Motor neuron (in vitro differentiated cells): Measurements from ENCODE around the gene RHOB. TPM values are rescaled to one million over a fixed set of nuclear protein-coding genes. Genes with fewer than 3 reads are reported as not detected.
A peak's percentile ranks its signal among the peaks of the same experiment; 100 is the strongest.

Experiments
- ATAC-seq, 8 experiments: fragments of 200-7000 bp; cut with Tn5 transposase; replicated peaks in 6 of 8; 2 replicates each; pipeline ENCODE4 v1.8.0; 2021; ENCODE audit warnings: mild to moderate bottlenecking in 8 of 8, moderate library complexity in 8 of 8
- H3K27ac ChIP-seq, 2 donors: fragments of 250-450 bp; sonication (Bioruptor Pico); 2 replicates each; pipeline ENCODE4 v1.9.0; 2021; ENCODE audit warnings: antibody characterized with exemption in 2 of 2, mild to moderate bottlenecking in 2 of 2, moderate library complexity in 1 of 2
- H3K4me1 ChIP-seq, 2 donors: fragments of 250-450 bp; sonication (Bioruptor Pico); replicated peaks in 1 of 2; 2 replicates each; pipeline ENCODE4 v1.6.1; 2021; ENCODE audit warnings: antibody characterized with exemption in 2 of 2, mild to moderate bottlenecking in 2 of 2, moderate library complexity in 1 of 2
- H3K4me3 ChIP-seq, 5 donors: fragments of 250-450 bp; sonication (Bioruptor Pico); 2 replicates each; pipeline ENCODE4 v1.9.0; 2021; ENCODE audit warnings: antibody characterized with exemption in 5 of 5, mild to moderate bottlenecking in 5 of 5, moderate library complexity in 4 of 5
- WGBS, 10 experiments: fragments of 450-650 bp; shearing (Covaris generic); methylation state at CpG; one replicate each; pipeline ENCODE4 v1.0.0; 2022; 5-methylcytosine and 5-hydroxymethylcytosine counted together
- in situ Hi-C, 9 experiments: fragments of 400-800 bp; cut with MboI; loops; one replicate each; pipeline ENCODE4 v1.15.0; 2021; ENCODE audit warnings: low sequenced_read_pairs in 9 of 9, low pct_unique_long_range_greater_than_20kb in 2 of 9; ENCODE audit not compliant: unreplicated experiment in 9 of 9
- total RNA-seq, 8 experiments: library from RNA; unstranded; fragments of 300-600 nt; gene quantifications; 2 replicates each; pipeline versions ENCODE4 v1.2.3 to v1.2.4, GENCODE V29; 2022

Gene RHOB
- total RNA-seq, 8 experiments from 2014 or later, result 12.1 to 280 (median 56.3) TPM

- Histone ChIP-seq H3K27ac (no peak overlapping the region), H3K4me3 (no peak overlapping the region), H3K4me1 (peaks cover 4 to 8% of the 10 kb centered on the region in 2 donors)
- 16 to 83% (median 53%) methylated on average over 1 to 12 of the region's 12 CpGs for WGBS, 10 experiments
- ATAC-seq, result no peak
- in situ Hi-C loops, result loop anchor here in 8 of 9 experiments (10.0 to 25.0 kb wide), 3 partner anchors 190 to 200 kb away; no protein-coding TSS in a partner anchor
Measured at GRCh38 chr2:20444101-20444992, 2.5 kb upstream of the RHOB start.

DNA sequence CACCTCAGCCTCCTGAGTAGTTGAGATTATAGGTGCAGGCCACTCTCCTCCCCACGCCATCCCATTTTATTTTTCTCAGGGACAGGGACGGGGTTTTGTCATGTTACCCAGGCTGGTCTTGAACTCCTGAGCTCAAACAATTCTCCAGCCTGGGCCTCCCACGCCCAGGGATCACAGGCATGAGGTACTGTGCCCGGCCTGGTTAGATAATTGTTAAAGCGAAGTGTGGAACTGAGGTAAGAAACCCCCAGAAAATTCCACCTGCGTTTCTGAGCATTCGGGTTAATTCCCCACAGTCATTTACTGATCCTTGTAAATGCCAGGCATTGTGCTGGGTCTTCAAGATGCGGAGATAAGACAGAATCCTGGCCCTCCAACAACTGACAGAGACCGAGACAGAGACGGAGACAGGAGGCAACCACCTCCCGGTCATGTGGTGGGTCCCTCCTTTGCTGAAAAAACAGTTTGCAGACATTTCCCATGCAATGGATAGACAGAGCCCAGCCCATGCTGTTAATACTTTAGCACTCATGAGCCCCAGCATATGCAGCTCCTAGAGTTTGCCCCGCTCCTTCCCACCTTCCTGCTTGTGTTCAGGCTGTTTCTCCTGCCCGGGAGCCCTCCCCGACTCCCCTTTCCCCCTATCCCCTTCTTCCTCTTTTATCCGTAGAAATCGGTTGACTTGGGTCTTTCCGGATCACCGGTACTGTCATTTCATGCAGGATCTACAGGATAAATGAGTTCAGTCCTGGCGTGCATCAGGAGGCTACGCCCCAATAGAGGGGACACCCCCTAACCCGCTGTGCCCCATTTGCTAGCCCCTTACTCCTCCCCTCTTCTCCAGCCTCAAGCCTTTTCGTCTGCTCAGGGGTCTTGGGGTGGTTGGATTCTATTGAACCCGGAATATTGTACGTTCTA is 1.6 kb upstream of the RHOB start:
- Histone ChIP-seq H3K27ac (no peak overlapping the region), H3K4me1 (peaks cover 13 to 17% of the 10 kb centered on the region in 2 donors), H3K4me3 (no peak overlapping the region)
- no peak for ATAC-seq
- in situ Hi-C loops, result loop anchor here in 8 of 9 experiments (10.0 to 25.0 kb wide), 3 partner anchors 190 to 200 kb away; no protein-coding TSS in a partner anchor
- WGBS, 10 experiments, result 48 to 100% (median 89%) methylated on average over 1 to 12 of the region's 24 CpGs; no CpG with 5 or more reads in 1 of the 10 experiments

- H3K4me3 ChIP-seq, result peak overlapping the region; percentile 76 to 97 (median 83)
- WGBS, 10 experiments, result 7 to 100% (median 31%) methylated on average over 1 to 11 of the region's 42 CpGs; no CpG with 5 or more reads in 2 of the 10 experiments
- H3K27ac ChIP-seq, result peak overlapping the region; percentile 75 to 97
- in situ Hi-C loops, result loop anchor here in 8 of 9 experiments (10.0 to 25.0 kb wide), 3 partner anchors 188 to 198 kb away; no protein-coding TSS in a partner anchor
- peaks cover 21 to 25% of the 10 kb centered on the region in 2 donors for H3K4me1 ChIP-seq
- peak in 1 of 8 experiments; percentile 0 for ATAC-seq
Measured at GRCh38 chr2:20446255-20446916, 488 bp upstream of the RHOB start.

DNA sequence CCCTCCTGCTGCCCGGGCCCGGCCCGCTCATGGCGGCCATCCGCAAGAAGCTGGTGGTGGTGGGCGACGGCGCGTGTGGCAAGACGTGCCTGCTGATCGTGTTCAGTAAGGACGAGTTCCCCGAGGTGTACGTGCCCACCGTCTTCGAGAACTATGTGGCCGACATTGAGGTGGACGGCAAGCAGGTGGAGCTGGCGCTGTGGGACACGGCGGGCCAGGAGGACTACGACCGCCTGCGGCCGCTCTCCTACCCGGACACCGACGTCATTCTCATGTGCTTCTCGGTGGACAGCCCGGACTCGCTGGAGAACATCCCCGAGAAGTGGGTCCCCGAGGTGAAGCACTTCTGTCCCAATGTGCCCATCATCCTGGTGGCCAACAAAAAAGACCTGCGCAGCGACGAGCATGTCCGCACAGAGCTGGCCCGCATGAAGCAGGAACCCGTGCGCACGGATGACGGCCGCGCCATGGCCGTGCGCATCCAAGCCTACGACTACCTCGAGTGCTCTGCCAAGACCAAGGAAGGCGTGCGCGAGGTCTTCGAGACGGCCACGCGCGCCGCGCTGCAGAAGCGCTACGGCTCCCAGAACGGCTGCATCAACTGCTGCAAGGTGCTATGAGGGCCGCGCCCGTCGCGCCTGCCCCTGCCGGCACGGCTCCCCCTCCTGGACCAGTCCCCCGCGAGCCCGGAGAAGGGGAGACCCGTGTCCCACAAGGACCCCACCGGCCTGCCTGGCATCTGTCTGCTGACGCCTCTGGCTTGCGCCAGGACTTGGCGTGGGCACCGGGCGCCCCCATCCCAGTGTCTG is 767 bp downstream of the RHOB start:
- Histone ChIP-seq H3K4me1 (peaks cover 21 to 25% of the 10 kb centered on the region in 2 donors), H3K27ac (peak overlapping the region; percentile 97), H3K4me3 (peak overlapping the region; percentile 76 to 97 (median 83))
- peak; percentile 1 to 25 (median 12) for ATAC-seq
- in situ Hi-C loops, result loop anchor here in 8 of 9 experiments (10.0 to 25.0 kb wide), 3 partner anchors 187 to 197 kb away; no protein-coding TSS in a partner anchor
- WGBS, 10 experiments, result 0 to 4% (median 0%) methylated on average over 1 to 5 of the region's 78 CpGs; no CpG with 5 or more reads in 5 of the 10 experiments

DNA sequence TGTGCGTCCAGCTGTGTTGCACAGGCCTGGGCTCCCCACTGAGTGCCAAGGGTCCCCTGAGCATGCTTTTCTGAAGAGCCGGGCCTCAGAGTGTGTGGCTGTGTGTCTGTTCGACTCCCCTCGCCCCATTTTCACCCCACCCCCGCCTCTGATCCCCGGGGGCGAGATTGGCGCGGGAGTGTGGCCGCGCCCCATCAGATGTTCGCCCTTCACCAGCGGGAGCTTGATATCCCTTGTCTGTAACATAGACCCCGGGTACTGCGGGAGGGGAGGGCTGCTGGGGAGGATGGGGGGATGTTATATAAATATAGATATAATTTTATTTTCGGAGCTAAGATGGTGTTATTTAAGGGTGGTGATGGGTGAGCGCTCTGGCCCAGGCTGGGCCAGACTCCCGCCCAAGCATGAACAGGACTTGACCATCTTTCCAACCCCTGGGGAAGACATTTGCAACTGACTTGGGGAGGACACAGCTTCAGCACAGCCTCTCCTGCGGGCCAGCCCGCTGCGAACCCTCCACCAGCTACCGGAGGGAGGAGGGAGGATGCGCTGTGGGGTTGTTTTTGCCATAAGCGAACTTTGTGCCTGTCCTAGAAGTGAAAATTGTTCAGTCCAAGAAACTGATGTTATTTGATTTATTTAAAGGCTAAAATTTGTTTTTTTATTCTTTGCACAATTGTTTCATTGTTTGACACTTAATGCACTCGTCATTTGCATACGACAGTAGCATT is 1.5 kb downstream of the RHOB start:
- in situ Hi-C loops, result loop anchor here in 8 of 9 experiments (10.0 to 25.0 kb wide), 3 partner anchors 186 to 196 kb away; no protein-coding TSS in a partner anchor
- WGBS, 10 experiments, result 0 to 45% (median 12%) methylated on average over 1 to 11 of the region's 26 CpGs
- peak in 1 of 8 experiments; percentile 2 for ATAC-seq

DNA sequence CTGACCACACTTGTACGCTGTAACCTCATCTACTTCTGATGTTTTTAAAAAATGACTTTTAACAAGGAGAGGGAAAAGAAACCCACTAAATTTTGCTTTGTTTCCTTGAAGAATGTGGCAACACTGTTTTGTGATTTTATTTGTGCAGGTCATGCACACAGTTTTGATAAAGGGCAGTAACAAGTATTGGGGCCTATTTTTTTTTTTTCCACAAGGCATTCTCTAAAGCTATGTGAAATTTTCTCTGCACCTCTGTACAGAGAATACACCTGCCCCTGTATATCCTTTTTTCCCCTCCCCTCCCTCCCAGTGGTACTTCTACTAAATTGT is 2.1 kb downstream of the RHOB start:
- no peak overlapping the region for H3K27ac ChIP-seq

More for the DNA sequence above, 1.5 kb downstream of the RHOB start:
- Histone ChIP-seq H3K4me1 (peaks cover 21 to 25% of the 10 kb centered on the region in 2 donors), H3K4me3 (peak overlapping the region; percentile 76 to 97 (median 83)), H3K27ac (peak overlapping the region; percentile 97)

DNA sequence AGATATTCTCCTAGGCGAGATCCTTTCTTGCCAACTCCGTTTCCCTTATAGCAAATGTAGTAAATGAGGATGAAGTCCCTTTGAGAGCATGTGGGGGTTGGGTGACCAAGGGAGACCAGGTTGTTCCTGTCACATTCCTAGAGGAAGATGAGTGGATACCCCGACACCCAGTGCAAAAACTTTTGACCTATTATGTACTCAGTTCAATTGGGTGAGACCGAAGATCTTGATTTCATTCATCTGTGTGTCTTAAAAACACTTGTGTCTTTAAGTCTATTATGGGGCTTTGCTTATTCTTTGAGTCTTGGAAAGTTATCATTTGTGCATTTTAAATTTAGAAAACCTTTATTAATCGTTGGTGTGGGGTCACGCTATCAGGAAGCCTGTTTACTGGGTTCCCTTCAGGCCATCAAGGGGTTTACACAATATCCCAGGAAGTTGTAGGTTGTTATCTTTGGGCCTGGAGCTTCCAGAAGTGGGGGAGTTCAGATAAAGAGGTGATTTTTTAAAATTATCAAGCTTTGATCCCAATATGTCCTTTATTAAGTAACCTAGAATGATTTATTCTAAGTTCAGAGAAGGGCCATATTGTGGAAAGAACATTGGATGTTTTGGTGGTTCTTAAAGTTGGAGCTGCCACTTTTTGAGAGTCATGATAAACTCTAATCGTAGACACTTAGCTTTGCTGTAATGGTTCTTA is 2.8 kb downstream of the RHOB start:
- Histone ChIP-seq H3K4me1 (peaks cover 21 to 25% of the 10 kb centered on the region in 2 donors), H3K27ac (no peak overlapping the region), H3K4me3 (peak overlapping the region; percentile 76 to 97 (median 83))
- in situ Hi-C loops, result loop anchor here (10.0 to 25.0 kb wide), 3 partner anchors 185 to 195 kb away; no protein-coding TSS in a partner anchor
- ATAC-seq, result no peak
- 26 to 93% (median 47%) methylated on average over 2 to 6 of the region's 7 CpGs for WGBS, 10 experiments

More for the DNA sequence above, 2.1 kb downstream of the RHOB start:
- WGBS, 10 experiments, result 0 to 67% (median 13%) methylated on average over 1 of the region's 1 CpG; no CpG with 5 or more reads in 2 of the 10 experiments
- in situ Hi-C loops, result loop anchor here in 8 of 9 experiments (10.0 to 25.0 kb wide), 3 partner anchors 186 to 196 kb away; no protein-coding TSS in a partner anchor
- H3K4me3 ChIP-seq, result peak overlapping the region; percentile 76 to 97 (median 83)
- no peak for ATAC-seq
- H3K4me1 ChIP-seq, result peaks cover 21 to 25% of the 10 kb centered on the region in 2 donors

GRCh38 chr2:20450201-20450999 is 3.5 kb downstream of the RHOB start:
- in situ Hi-C loops, result loop anchor here in 1 of 9 experiments (10.0 kb wide), 1 partner anchor 184 kb away; no protein-coding TSS in a partner anchor
- no peak overlapping the region for H3K27ac ChIP-seq
- 0 to 100% (median 39%) methylated on average over 1 to 5 of the region's 6 CpGs; no CpG with 5 or more reads in 1 of the 10 experiments for WGBS, 10 experiments
- peak overlapping the region in 3 of 5 donors; percentile 78 to 83 (median 83) for H3K4me3 ChIP-seq
- ATAC-seq, result peak in 2 of 8 experiments; percentile 4 to 38
- H3K4me1 ChIP-seq, result peaks cover 21 to 25% of the 10 kb centered on the region in 2 donors

- peak overlapping the region in 1 of 5 donors; percentile 78 for H3K4me3 ChIP-seq
Measured at GRCh38 chr2:20451000-20451290, 4.1 kb downstream of the RHOB start.

GRCh38 chr2:20451341-20451740 is 4.5 kb downstream of the RHOB start:
- H3K4me1 ChIP-seq, result peaks cover 18 to 22% of the 10 kb centered on the region in 2 donors
- H3K27ac ChIP-seq, result no peak overlapping the region
- ATAC-seq, result peak in 1 of 8 experiments; percentile 2
- in situ Hi-C loops, result loop anchor here in 1 of 9 experiments (10.0 kb wide), 1 partner anchor 183 kb away; no protein-coding TSS in a partner anchor
- WGBS, 10 experiments, result 0 to 100% (median 75%) methylated on average over 1 to 4 of the region's 4 CpGs
- H3K4me3 ChIP-seq, result no peak overlapping the region

More at GRCh38 chr2:20451000-20451290, 4.1 kb downstream of the RHOB start:
- in situ Hi-C loops, result loop anchor here in 1 of 9 experiments (10.0 kb wide), 1 partner anchor 184 kb away; no protein-coding TSS in a partner anchor
- no peak for ATAC-seq
- 0 to 93% (median 59%) methylated on average over 1 to 3 of the region's 3 CpGs; no CpG with 5 or more reads in 2 of the 10 experiments for WGBS, 10 experiments
- no peak overlapping the region for H3K27ac ChIP-seq
- H3K4me1 ChIP-seq, result peaks cover 21 to 25% of the 10 kb centered on the region in 2 donors
